ENCODE data around the gene RACGAP1. TPM values are rescaled to one million over a fixed set of nuclear protein-coding genes. Genes with fewer than 3 reads are reported as not detected.

RACGAP1 gene
- total RNA-seq, 2 donors from 2014 or later, result 49.6 to 96.6 TPM

GRCh38 chr12:49984476-49985359, 40.6 kb downstream of the RACGAP1 start:
- peak overlapping the region; percentile 80 for H3K27ac Mint-ChIP-seq
- H3K4me3 Mint-ChIP-seq, result no peak overlapping the region
- Histone ChIP-seq H3K36me3 (ENCODE audit: control insufficient read depth, insufficient read depth, low read length) (peaks cover 14% of the 10 kb centered on the region), H3K4me3 (ENCODE audit: low read length) (no peak overlapping the region), H3K27ac (ENCODE audit: low read depth, low read length) (peak overlapping the region; percentile 29), H3K27me3 (ENCODE audit: control insufficient read depth, insufficient read depth, low read length, poor library complexity, severe bottlenecking) (peaks cover 31% of the 10 kb centered on the region), H3K9me3 (ENCODE audit: control insufficient read depth, low read length) (no peaks in the 10 kb centered on the region), H3K4me1 (ENCODE audit: control insufficient read depth, insufficient read depth, low read length) (peaks cover 26% of the 10 kb centered on the region), H3K9ac (ENCODE audit: extremely low read depth, low read length, poor library complexity, severe bottlenecking) (no peak overlapping the region)
- DNase-seq, result peak; percentile 54
- peaks cover 4% of the 10 kb centered on the region for H3K27me3 Mint-ChIP-seq (ENCODE audit: insufficient read depth)
- WGBS, 2 experiments (ENCODE audit: insufficient coverage in 1 of 2, insufficient read length in 1 of 2), result 85 to 97% methylated on average over 9 of the region's 9 CpGs
- peaks cover 8% of the 10 kb centered on the region for H3K36me3 Mint-ChIP-seq (ENCODE audit: low read depth)
- H3K4me1 Mint-ChIP-seq, result peaks cover 69% of the 10 kb centered on the region
- H3K9me3 Mint-ChIP-seq, result no peaks in the 10 kb centered on the region
- no peak for TF ChIP-seq CTCF (conservative IDR thresholded peaks at IDR 0.05)

- 37 to 63% methylated on average over 6 to 8 of the region's 8 CpGs for WGBS, 2 experiments (ENCODE audit: insufficient coverage in 1 of 2, insufficient read length in 1 of 2)
- H3K4me1 ChIP-seq (ENCODE audit: control insufficient read depth, insufficient read depth, low read length), result peaks cover 28% of the 10 kb centered on the region
- Mint-ChIP-seq H3K9me3 (no peaks in the 10 kb centered on the region), H3K4me3 (peak overlapping the region; percentile 3), H3K4me1 (peaks cover 72% of the 10 kb centered on the region), H3K36me3 (ENCODE audit: low read depth) (peaks cover 6% of the 10 kb centered on the region), H3K27me3 (ENCODE audit: insufficient read depth) (peaks cover 4% of the 10 kb centered on the region), H3K27ac (peak overlapping the region; percentile 57)
- H3K4me3 ChIP-seq (ENCODE audit: low read length), result no peak overlapping the region
- peaks cover 31% of the 10 kb centered on the region for H3K27me3 ChIP-seq (ENCODE audit: control insufficient read depth, insufficient read depth, low read length, poor library complexity, severe bottlenecking)
- DNase-seq, result peak; percentile 71
- no peak overlapping the region for H3K9ac ChIP-seq (ENCODE audit: extremely low read depth, low read length, poor library complexity, severe bottlenecking)
- TF ChIP-seq CTCF (conservative IDR thresholded peaks at IDR 0.05), result no peak
- H3K27ac ChIP-seq (ENCODE audit: low read depth, low read length), result peak overlapping the region; percentile 29
- H3K36me3 ChIP-seq (ENCODE audit: control insufficient read depth, insufficient read depth, low read length), result peaks cover 9% of the 10 kb centered on the region
- H3K9me3 ChIP-seq (ENCODE audit: control insufficient read depth, low read length), result no peaks in the 10 kb centered on the region
Measured at GRCh38 chr12:49983892-49984291, 41.4 kb downstream of the RACGAP1 start.

- Histone ChIP-seq H3K9ac (ENCODE audit: extremely low read depth, low read length, poor library complexity, severe bottlenecking) (no peak overlapping the region), H3K27me3 (ENCODE audit: control insufficient read depth, insufficient read depth, low read length, poor library complexity, severe bottlenecking) (peaks cover 31% of the 10 kb centered on the region), H3K36me3 (ENCODE audit: control insufficient read depth, insufficient read depth, low read length) (no peaks in the 10 kb centered on the region), H3K4me3 (ENCODE audit: low read length) (no peak overlapping the region), H3K9me3 (ENCODE audit: control insufficient read depth, low read length) (no peaks in the 10 kb centered on the region), H3K27ac (ENCODE audit: low read depth, low read length) (no peak overlapping the region), H3K4me1 (ENCODE audit: control insufficient read depth, insufficient read depth, low read length) (peaks cover 26% of the 10 kb centered on the region)
- Mint-ChIP-seq H3K4me3 (no peak overlapping the region), H3K27me3 (ENCODE audit: insufficient read depth) (peaks cover 6% of the 10 kb centered on the region), H3K4me1 (peaks cover 69% of the 10 kb centered on the region), H3K36me3 (ENCODE audit: low read depth) (no peaks in the 10 kb centered on the region), H3K27ac (no peak overlapping the region), H3K9me3 (no peaks in the 10 kb centered on the region)
- DNase-seq, result peak; percentile 31
- WGBS, 2 experiments (ENCODE audit: insufficient coverage in 1 of 2, insufficient read length in 1 of 2), result 93 to 98% methylated on average over 4 to 7 of the region's 7 CpGs
- TF ChIP-seq CTCF (conservative IDR thresholded peaks at IDR 0.05), result no peak
Measured at GRCh38 chr12:49982246-49983087, 42.8 kb downstream of the RACGAP1 start.

Measured in endodermal cell (in vitro differentiated cells).